Endothelial cell of hepatic sinusoid (primary cell): ENCODE data around the gene RABGEF1.
"Not testable (repeated sequence)": the region's sequence is repeated elsewhere in the genome, so short reads cannot be mapped to it uniquely, and the experiment has no call there.

ENCODE experiments used
- in situ Hi-C: cut with HindIII; loops from 2 replicates; pipeline ENCODE4 v1.10.0; 2017; ENCODE audit warnings: low sequenced_read_pairs

The RABGEF1 gene

DNA sequence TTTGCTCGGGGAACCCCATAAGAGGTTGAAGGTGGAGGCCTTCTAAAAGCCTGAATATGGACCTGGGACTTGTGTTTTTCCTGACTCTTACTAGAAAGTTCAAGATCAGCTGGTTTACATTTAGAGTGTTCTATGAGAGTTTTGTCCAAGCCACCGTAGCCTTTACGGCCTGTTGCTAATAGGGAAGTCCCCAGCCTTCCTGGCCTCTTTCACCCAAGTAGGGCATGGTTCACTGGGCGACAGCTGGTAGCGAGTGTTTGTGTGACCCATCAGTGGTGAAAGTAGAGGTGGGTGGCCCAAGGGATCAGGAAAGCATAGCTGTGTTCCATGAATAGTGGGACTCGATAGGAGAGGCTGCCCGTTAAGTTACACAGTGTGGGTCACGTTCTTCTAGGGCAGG, 60.1 kb downstream of the RABGEF1 start:
- in situ Hi-C loops = no loop called here

DNA sequence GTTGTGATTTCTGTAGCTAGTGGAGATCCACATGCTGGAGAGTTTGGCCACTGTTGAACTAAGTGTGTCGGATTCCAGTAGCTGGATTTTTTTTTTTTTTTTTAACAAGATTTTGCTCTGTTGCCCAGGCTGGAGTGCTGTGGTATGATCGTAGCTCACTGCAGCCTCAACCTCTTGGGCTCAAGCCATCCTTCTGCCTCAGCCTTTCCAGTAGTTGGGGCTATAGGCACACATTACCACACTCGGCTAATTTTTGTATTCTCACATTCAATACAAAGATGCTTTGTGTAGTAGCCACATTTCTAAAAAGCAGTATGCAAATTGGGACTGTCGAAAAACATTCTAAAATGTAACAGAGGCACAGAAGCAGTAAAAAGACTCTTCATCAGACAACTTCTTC, 63.5 kb downstream of the RABGEF1 start:
- in situ Hi-C loops = no loop called here

DNA sequence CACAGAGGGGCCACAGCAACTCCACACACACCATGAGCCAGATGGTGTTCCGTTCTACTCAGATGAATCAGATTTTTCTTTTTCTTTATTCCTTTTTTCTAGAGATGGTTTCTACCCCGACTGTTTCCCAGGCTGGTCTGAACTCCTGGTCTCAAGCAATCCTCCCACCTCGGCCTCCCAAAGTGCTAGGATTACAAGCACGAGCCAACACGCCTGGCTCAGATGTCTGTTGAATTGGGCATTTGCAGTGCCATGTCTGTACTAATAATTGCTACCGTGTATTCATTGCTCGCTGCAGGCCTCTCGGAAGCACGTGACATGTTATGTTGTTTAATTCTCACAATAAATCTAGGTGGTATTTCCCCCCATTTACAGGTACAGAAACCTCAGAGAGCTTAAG, 67.2 kb downstream of the RABGEF1 start:
- in situ Hi-C loops = no loop called here

DNA sequence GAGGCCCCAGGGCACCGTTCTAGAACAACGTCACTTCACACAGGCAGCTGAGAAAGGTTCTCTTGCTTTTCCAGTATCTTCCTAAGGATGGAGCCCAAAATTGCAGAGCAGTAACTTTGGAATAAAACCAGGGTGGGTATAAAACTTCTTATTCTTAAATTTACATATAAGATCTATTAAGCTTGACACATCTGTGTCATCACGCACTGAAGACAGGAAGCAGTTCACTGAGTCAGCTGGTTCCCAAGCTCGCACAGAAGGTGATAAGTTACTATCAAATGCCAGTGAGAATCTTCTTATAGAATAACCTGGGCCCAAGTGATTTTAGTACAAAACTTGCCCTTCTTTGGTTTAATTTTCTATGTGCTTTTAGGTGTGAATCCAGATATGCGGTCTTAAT, 70.2 kb downstream of the RABGEF1 start:
- in situ Hi-C loops = no loop called here

DNA sequence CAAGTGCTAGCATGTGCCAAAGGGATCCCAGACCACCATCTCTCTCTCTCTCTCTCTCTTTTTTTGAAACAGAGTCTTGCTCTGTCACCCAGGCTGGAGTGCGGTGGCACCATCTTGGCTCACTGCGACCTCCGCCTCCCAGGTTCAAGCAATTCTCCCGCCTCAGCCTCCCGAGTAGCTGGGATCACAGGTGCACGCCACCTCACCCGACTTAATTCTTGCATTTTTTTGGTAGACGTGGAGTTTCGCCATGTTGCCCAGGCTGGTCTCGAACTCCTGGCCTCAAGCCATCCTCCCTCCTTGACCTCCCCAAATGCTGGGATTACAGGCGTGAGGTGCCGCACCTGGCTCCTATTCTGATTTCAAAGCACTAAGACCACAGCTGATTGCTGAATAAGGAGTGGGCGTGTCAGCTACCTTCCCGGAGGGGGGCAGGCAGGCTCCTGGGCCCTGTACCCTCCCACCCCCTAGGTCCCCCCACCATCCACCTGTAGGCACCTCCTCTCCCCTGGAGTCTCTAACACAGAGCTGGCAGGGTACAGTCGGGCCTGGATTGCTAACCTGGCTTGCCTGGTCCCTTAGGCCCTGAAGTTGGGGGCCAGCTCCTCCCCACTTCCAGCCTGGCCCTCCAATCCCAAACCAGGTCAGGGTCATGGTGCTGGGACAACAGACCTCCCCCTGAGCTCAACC, 74.8 kb downstream of the RABGEF1 start:
- in situ Hi-C loops = not testable (repeated sequence)

DNA sequence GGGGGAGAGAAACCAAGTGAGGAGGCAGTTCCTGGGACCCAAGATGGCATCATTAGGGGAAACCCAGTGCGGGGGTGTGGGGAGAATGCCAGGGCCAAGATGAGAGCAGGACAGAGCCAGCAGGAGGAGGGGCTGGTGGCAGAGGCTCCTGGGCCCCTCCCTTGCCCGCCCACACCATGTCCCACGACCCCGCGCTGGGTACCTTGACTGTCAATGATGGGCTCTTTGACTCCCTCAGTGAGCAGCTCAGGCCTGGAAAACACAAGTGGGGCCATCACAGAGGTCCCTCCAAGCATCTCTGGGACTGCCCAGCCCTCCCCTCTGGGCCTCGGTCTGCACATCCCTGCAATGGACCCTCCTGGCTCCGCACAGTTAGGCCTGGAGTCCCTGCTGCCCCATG, 75.4 kb downstream of the RABGEF1 start:
- in situ Hi-C loops = no loop called here

DNA sequence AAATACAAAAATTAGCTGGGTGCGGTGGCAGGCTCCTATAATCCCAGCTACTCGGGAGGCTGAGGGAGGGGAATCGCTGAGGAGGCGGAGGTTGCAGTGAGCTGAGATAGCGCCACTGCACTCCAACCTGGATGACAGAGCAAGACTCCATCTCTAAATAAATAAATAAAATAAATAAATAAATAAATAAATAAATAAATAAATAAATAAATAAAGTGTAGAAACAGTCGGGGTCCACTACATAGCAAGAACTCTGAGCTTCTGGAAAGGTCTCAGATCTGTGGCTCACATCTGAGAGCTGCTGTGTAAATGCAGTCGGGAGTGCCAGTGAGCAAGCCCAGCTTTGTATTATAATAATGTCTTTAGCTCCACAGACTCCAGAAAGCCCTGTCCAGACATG, 76.1 kb downstream of the RABGEF1 start:
- in situ Hi-C loops = not testable (repeated sequence)

DNA sequence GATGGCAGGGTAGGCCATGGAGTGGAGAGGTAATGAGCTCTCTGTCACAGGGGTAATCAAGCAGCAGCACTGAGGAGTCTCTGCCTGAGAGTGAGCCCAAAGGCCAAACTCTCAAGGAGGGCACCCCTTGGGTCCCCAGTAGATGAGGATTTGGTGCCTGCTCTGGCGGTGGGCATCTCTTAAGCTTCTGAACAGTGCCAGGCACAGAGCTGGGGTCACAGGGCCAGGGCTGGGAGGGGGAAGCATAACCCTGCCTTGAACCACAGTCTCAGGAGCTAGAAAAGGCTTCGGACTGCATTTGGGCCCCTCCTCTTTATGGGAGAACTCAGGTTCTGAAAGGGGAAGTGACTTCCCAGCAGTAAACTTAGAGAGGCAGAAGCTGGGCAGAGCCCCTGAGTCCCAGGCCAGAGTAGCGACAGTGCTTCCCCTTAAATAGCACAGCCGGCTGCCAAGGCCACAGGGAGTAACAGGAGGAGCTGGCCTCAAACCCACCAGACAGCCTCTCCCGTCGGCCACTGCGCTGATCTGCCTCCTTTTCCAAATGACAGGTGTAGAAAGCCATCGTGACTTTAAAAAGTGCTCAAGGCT, 76.8 kb downstream of the RABGEF1 start:
- in situ Hi-C loops = not testable (repeated sequence)

DNA sequence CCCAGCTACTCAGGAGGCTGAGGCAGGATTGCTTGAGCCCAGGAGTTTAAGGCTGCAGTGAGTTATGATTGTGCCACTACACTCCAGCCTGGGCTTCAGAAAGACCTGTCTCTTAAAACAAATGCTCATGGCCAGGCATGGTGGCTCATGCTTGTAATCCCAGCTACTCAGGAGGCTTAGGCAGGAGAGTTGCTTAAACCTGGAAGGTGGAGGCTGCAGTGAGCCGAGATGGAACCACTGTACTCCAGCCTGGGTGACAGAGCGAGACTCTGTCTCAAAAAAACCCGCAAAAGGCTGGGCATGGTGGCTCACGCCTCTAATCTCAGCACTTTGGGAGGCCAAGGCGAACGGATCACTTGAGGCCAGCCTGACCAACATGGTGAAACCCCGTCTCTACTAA, 77.4 kb downstream of the RABGEF1 start:
- in situ Hi-C loops = not testable (repeated sequence)

DNA sequence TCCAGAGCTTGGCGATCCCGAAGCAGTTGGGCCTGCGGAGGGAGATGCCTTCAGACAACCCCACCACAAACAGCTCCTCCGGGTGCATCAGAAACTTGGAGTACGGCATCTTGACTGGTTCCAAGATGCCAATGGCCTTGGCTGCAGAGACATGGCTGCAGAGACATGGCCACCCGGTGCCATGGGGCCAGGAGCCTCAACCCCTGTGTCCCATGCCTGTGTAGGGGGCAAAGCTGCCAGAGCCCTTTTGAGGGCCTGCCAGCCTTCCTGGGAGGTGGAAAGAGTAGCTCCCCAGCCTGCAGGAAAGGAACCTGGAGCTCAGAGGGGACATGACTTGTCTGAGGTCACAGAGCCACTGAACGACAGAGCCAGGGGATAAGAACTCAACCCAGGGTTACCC, 83.5 kb downstream of the RABGEF1 start:
- in situ Hi-C loops = no loop called here

DNA sequence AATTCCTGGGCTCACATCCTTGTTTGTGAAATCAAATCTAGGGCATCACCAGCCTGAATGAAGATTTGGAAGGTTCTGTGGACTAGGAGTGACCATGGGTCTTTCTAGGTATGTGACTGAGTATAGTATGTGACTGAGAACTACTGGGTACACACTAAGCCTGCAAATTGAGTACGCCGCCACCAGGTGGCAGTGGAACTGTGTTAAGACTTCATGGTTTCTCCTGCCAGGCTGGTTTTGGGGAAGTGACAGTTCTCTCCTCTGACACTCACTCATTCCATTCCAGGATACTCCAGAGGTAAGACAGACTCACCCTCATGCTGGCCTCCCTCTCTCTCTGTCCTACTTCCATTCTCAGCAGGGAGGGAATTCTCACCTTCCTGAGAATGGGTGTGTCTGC, 85.0 kb downstream of the RABGEF1 start:
- in situ Hi-C loops = not testable (repeated sequence)

DNA sequence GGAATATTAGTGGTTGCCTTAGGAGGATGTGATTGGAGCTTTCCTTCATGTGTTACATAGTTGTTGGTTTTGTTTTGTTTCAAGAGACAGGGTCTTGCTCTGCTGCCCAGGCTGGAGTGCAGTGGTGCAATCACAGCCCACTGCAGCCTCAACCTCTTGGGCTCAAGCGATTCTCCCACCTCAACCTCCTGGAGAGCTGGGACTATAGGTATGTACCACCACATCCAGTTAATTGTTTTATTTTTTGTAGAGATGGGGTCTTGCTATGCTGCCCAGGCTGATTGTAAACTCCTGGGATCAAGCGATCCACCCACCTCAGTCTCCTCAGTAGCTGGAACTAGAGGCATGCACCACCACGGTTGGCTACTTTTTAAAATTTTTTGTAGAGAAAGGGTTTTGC, 86.1 kb downstream of the RABGEF1 start:
- in situ Hi-C loops = no loop called here

DNA sequence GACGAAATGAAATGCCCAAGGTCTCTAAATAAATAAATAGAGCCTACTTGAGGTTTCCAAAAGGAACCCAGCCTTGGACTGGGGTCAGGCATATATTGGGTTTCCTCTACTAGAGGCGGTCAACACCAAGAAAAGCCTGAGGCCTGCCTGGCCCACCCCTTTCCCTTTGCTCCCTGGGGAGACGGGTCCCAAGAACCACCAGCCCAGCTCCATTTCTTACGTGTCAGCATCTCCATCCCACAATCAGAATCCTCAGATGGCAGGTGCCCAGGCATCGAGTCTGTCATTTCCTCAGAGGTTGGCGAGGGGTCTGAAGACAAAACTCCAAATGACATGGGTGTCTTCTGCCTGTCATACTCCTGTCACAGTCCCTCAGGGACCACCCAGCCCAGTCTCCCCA, 90.4 kb downstream of the RABGEF1 start:
- in situ Hi-C loops = not testable (repeated sequence)

DNA sequence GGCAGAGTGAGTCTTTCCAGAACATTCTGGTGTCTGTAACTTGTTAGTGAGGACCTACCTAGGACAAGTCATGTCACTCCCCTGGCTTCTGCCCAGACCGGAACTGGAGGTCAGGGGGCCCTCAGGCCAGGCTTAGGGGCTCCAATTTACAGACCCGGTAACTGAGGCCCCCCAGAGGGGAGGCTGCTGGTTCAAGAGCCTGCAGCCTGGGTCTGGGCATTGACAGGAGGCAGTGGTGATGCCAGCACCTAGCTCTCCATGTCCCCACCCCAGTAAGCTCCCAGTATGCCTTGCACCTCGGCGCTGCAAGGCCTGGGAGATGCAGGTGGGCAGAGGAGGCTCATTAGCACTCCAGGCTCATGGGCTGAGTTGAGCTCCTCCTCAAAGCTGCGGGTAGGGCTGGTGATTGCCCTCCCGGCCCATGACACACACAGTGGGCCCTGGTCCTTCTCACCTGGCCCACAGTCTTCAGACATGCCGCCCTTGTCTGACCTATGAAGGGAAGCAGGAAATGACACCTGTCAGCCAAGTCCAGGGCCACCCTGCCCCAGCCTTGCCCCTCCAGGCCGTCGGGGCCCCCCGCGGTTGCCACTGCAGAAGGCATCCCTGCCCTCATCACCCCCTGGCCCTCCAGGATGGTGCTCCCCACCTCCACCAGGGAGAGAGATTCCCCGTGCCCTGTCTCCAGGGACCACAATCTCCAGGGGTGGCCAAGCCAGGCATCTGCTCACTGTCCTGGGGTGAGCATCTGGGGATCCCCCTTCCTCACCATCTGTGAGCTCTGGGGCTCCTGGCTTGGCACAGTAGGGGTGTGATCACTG, 92.2 kb downstream of the RABGEF1 start:
- in situ Hi-C loops = no loop called here

DNA sequence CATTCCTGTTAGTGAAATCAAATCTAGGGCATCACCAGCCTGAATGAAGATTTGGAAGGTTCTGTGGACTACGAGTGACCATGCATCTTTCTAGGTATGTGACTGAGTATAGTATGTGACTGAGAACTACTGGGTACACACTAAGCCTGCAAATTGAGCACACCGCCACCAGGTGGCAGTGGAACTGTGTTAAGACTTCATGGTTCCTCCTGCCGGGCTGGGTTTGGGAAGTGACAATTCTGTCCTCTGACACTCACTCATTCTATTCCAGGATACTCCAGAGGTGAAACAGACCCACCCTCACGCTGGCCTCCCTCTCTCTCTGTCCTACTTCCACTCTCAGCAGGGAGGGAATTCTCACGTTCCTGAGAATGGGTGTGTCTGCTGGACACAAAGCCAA, 96.5 kb downstream of the RABGEF1 start:
- in situ Hi-C loops = no loop called here

DNA sequence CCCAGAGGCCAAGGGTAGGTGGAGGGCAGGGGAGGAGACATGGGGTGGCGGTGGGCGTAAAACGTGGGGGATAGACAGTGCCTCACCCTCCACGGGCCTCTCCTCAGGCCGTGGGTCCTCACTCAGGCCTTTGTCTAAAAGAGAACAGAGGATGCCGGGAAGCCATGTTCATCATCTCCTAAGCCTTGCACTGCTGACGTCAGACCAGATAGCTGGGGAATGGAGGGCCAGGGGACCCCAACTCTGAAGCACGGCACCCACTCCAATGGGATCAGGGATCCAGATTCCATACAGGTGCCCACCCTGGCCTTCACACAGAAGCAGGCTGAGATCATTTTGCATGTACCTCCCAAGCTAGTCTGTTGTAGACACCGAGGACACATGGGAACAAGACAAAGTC, 97.1 kb downstream of the RABGEF1 start:
- in situ Hi-C loops = no loop called here

DNA sequence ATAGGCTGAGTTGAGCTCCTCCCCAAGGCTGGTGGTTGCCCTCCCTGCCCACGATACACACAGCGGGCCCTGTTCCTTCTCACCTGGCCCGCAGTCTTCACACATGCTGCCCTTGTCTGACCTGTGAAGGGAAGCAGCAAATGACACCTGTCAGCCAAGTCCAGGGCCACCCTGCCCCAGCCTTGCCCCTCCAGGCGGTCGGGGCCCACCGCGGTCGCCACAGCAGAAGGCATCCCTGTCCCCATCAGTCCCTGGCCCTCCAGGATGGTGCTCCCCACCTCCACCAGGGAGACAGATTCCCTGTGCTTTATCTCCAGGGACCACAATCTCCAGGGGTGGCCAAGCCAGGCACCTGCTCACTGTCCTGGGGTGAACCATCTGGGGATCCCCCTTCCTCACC, 99.3 kb downstream of the RABGEF1 start:
- in situ Hi-C loops = no loop called here

DNA sequence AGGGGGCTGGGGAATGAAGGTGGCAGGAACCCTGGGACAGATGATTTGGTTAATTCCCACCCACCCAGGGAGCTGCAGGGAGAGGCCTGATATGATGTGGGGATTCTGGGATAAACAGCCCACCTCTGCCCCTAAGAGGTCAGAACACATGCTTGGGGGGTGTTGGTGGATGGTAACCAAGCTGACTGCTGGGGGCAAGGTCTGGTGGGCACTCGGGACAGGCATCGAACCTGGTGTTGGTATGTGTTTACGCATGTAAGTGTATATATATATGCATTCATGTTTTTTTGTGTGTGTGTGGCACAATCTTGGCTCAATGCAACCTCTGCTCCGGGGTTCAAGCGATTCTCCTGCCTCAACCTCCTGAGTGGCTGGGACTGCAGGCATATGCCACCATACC, 99.8 kb downstream of the RABGEF1 start:
- in situ Hi-C loops = no loop called here

DNA sequence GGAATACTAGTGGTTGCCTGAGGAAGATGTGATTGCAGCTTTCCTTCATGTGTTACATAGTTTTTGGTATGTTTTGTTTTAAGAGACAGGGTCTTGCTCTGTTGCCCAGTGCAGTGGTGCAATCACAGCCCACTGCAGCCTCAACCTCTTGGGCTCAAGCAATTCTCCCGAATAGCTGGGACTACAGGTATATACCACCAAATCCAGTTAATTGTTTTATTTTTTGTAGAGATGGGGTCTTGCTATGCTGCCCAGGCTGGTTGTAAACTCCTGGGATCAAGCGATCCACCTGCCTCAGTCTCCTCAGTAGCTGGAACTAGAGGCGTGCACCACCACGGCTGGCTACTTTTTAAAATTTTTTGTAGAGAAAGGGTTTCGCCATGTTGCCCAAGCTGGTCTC, 101.4 kb downstream of the RABGEF1 start:
- in situ Hi-C loops = no loop called here

DNA sequence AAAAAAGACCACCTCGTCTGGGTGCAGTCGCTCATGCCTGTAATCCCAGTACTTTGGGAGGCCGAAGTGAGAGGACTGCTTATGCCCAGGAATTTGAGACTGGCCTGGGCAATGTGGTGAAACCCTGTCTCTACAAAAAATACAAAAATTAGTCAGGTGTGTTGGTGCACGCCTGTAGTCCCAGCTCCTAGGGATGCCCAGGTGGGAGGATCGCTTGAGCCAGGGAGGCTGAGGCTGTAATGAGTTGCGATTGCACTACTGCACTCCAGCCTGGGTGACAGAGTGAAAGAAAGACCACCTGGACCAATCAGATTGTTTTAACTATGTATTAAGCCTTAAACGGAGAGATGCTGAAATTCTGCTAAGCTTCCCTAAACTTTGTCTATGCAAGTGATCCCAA, 103.0 kb downstream of the RABGEF1 start:
- in situ Hi-C loops = not testable (repeated sequence)

DNA sequence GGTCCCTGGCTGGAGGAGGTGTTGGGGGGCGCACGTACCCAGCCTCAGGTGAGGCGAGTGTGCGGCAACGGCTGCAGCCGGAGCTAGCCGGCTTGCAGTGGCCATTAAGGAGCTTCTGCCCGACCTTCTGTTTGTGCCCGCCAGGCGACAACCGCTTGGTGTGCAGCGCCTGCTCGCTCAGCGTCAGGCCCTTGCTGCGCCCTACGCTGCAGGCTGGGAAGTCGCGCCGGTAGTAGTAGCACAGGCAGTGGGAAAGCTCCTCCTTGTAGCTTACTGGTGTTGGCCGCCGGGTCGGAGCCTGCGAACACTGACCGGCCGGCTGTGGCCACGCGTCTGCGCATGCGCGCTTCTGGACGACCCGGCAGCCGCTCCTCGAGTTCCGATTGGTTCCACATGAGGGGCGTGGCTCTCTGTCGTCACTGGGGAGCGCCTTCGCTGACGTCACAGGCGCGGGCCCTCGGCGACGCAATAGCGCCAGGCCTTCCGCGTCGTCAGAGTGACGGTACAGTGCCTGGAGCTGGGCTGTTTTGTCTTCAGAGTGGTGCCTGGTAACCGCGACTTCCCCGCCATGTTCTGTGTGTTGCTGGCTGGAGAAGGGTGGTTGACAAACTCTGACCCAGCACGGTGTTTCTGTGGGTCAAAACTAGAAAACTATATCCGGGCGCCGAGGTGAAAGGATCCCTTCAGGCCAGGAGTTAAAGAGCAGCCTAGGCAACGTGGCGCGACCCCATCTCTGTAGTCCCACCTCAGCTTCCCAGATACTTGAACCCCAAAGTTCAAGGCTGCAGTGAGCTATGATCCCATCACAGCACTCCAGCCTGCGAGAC, 104.2 kb downstream of the RABGEF1 start:
- in situ Hi-C loops = no loop called here
